Trophoblast cell (in vitro differentiated cells and primary cell): ENCODE results near the gene GHDC. TPM values are rescaled to one million over a fixed set of nuclear protein-coding genes. Genes with fewer than 3 reads are reported as not detected.
"Not testable (repeated sequence)": the region's sequence is repeated elsewhere in the genome, so short reads cannot be mapped to it uniquely, and the experiment has no call there.

Experiments used
- DNase-seq, 2 donors: peaks; one replicate each; pipeline ENCODE4 v3.0.0-alpha.2; 2016
- H2AFZ ChIP-seq: 2 replicates; pipeline ENCODE4 v1.6.1; 2013; ENCODE audit warnings: low read length, moderate library complexity, mild to moderate bottlenecking; ENCODE audit not compliant: insufficient read depth, poor library complexity
- H2AK5ac ChIP-seq: 2 replicates; pipeline ENCODE4 v1.6.1; 2013; ENCODE audit warnings: mild to moderate bottlenecking, low read length
- H2BK120ac ChIP-seq: 2 replicates; pipeline ENCODE4 v1.6.1; 2013; ENCODE audit warnings: low read length, mild to moderate bottlenecking, moderate library complexity; ENCODE audit not compliant: insufficient read depth, poor library complexity
- H2BK12ac ChIP-seq: 2 replicates; pipeline ENCODE4 v1.6.1; 2013; ENCODE audit warnings: mild to moderate bottlenecking, low read length, moderate library complexity
- H2BK5ac ChIP-seq: 2 replicates; pipeline ENCODE4 v1.6.1; 2013; ENCODE audit warnings: low read length, low read depth, moderate library complexity, mild to moderate bottlenecking; ENCODE audit not compliant: poor library complexity
- H3K14ac ChIP-seq: 2 replicates; pipeline ENCODE4 v1.6.1; 2013; ENCODE audit warnings: mild to moderate bottlenecking, low read length
- H3K18ac ChIP-seq: 2 replicates; pipeline ENCODE4 v1.6.1; 2013; ENCODE audit warnings: mild to moderate bottlenecking, low read length
- H3K23ac ChIP-seq: 2 replicates; pipeline ENCODE4 v1.6.1; 2013; ENCODE audit warnings: low read length
- H3K27ac ChIP-seq: 2 replicates; pipeline ENCODE4 v1.5.1; 2013; ENCODE audit warnings: low read depth, mild to moderate bottlenecking, inconsistent platforms, low read length, moderate library complexity
- H3K27me3 ChIP-seq: 2 replicates; pipeline ENCODE4 v1.6.1; 2013; ENCODE audit warnings: inconsistent platforms, mild to moderate bottlenecking, low read length, moderate library complexity; ENCODE audit not compliant: insufficient read depth
- H3K36me3 ChIP-seq, 2 experiments: 1 replicate in 1 of 2; 2 replicates in 1 of 2; pipeline ENCODE4 v1.6.1; 2013; ENCODE audit warnings: low read length in 2 of 2, mild to moderate bottlenecking in 2 of 2, moderate library complexity in 1 of 2; ENCODE audit not compliant: insufficient read depth in 2 of 2, control insufficient read depth in 1 of 2
- H3K4ac ChIP-seq: 2 replicates; pipeline ENCODE4 v1.6.1; 2013; ENCODE audit warnings: low read depth, mild to moderate bottlenecking, low read length, moderate library complexity
- H3K4me1 ChIP-seq, 2 experiments: 1 replicate in 1 of 2; 2 replicates in 1 of 2; pipeline ENCODE4 v1.6.1; 2013; ENCODE audit warnings: low read length in 2 of 2, mild to moderate bottlenecking in 2 of 2, moderate library complexity in 1 of 2; ENCODE audit not compliant: insufficient read depth in 2 of 2, control insufficient read depth in 1 of 2
- H3K4me2 ChIP-seq: 2 replicates; pipeline ENCODE4 v1.6.1; 2013; ENCODE audit warnings: inconsistent platforms, mild to moderate bottlenecking, low read length, moderate library complexity
- H3K4me3 ChIP-seq: 2 replicates; pipeline ENCODE4 v1.5.1; 2013; ENCODE audit warnings: mild to moderate bottlenecking, low read depth, low read length, inconsistent platforms
- H3K79me1 ChIP-seq: one replicate; pipeline ENCODE4 v1.6.1; 2013; ENCODE audit warnings: low read length
- H3K79me2 ChIP-seq: 2 replicates; pipeline ENCODE4 v1.6.1; 2013; ENCODE audit warnings: low read length, mild to moderate bottlenecking; ENCODE audit not compliant: control insufficient read depth, insufficient read depth, poor library complexity
- H3K9ac ChIP-seq: 2 replicates; pipeline ENCODE4 v1.6.1; 2013; ENCODE audit warnings: mild to moderate bottlenecking, low read length
- H3K9me3 ChIP-seq: 2 replicates; pipeline ENCODE4 v1.6.1; 2013; ENCODE audit warnings: low read depth, mild to moderate bottlenecking, control low read depth, inconsistent platforms, low read length; ENCODE audit not compliant: insufficient read depth
- H4K12ac ChIP-seq: 2 replicates; pipeline ENCODE4 v1.6.1; 2013; ENCODE audit warnings: low read depth, mild to moderate bottlenecking, low read length, moderate library complexity
- H4K8ac ChIP-seq: 2 replicates; pipeline ENCODE4 v1.6.1; 2013; ENCODE audit warnings: low read depth, mild to moderate bottlenecking, low read length, moderate library complexity
- H4K91ac ChIP-seq: one replicate; pipeline ENCODE4 v1.6.1; 2013; ENCODE audit warnings: low read depth, mild to moderate bottlenecking, low read length, moderate library complexity
- WGBS: extraction: QIAGEN DNeasy Blood & Tissue Kit; methylation state at CpG from one replicate; pipeline ENCODE4 v1.1.7; 2013; ENCODE audit warnings: missing lambda C conversion rate; ENCODE audit not compliant: insufficient read length, insufficient coverage; ENCODE audit errors: extremely low coverage; 5-methylcytosine and 5-hydroxymethylcytosine counted together
- polyA plus RNA-seq: library from polyadenylated mRNA; stranded (reverse); fragments of 200-250 nt; gene quantifications from 2 replicates; pipeline ENCODE4 v1.2.3, GENCODE V29; 2013

The GHDC gene, protein sequence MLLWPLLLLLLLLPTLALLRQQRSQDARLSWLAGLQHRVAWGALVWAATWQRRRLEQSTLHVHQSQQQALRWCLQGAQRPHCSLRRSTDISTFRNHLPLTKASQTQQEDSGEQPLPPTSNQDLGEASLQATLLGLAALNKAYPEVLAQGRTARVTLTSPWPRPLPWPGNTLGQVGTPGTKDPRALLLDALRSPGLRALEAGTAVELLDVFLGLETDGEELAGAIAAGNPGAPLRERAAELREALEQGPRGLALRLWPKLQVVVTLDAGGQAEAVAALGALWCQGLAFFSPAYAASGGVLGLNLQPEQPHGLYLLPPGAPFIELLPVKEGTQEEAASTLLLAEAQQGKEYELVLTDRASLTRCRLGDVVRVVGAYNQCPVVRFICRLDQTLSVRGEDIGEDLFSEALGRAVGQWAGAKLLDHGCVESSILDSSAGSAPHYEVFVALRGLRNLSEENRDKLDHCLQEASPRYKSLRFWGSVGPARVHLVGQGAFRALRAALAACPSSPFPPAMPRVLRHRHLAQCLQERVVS
- polyA plus RNA-seq: 0.94 and 1.1 TPM in 2 replicates

DNA sequence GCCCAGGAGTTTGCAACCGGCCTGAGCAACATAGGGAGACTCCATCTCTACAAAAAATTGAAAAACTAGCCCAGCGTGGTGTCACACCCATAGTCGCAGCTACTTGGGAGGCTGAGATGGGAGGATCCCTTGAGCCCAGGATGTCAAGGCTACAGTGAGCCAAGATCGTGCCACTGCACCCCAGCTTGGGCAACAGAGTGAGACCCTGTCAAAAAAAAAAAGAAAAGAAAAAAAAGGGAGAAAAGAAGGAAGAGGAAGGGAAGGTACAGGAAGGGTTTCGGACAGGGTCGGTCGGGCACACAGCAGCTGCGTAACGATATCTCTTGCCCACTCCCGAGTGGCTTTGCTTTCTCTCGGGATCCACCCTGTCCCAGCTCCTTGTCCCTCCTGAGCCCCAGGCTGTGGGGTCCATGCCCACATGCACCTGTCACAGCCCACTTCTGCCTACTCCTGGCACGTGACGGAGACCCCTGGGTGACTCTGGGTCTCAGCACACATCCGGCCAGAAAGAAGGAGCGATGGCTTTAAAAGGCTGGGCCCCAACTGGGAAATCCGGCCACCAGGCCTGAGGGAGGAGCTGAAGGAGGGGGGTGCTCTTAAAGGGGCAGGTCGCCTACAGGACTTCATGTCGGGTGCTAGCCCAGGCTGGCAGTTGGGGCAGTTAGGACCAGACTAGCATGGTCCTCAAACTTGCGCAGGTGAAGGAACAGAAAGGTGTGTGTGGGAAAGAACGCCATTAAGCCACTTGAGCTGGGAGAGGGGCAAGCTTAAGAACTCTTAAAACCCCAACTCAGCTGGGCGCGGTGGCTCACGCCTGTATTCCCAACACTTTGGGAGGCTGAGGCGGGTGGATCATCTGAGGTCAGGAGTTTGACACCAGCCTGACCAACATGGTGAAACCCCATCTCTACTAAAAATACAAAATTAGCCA is at the start of gene GHDC:
GHDC (minus strand) TSS at position 526 of the 931 bp plus-strand sequence. CDS start 913 bp downstream, outside the sequence.
- H2AFZ ChIP-seq: peak within 1 kb of the TSS; percentile 52
- peaks cover 0 to 4% of the 10 kb centered on the region in 2 experiments for H3K4me1 ChIP-seq
- no peaks in the 10 kb centered on the region for H3K27me3 ChIP-seq
- WGBS: no CpG with 5 or more reads among the region's 24 CpGs
- no peaks in the 10 kb centered on the region for H3K9me3 ChIP-seq
- H3K23ac ChIP-seq: no peak within 1 kb of the TSS
- H3K79me1 ChIP-seq: peaks cover 2% of the 10 kb centered on the region
- no peak within 1 kb of the TSS for H3K4ac ChIP-seq
- H3K27ac ChIP-seq: no peak within 1 kb of the TSS
- peak within 1 kb of the TSS; percentile 40 for H3K4me2 ChIP-seq
- peak within 1 kb of the TSS; percentile 45 for H4K91ac ChIP-seq
- H2AK5ac ChIP-seq: no peak within 1 kb of the TSS
- peak within 1 kb of the TSS; percentile 38 for H3K4me3 ChIP-seq
- H3K14ac ChIP-seq: no peak within 1 kb of the TSS
- H2BK5ac ChIP-seq: no peak within 1 kb of the TSS
- H4K12ac ChIP-seq: peak within 1 kb of the TSS; percentile 37
- H4K8ac ChIP-seq: peak within 1 kb of the TSS; percentile 89
- H3K18ac ChIP-seq: peak within 1 kb of the TSS; percentile 16
- no peaks in the 10 kb centered on the region for H3K79me2 ChIP-seq
- DNase-seq: peak; percentile 66 to 75
- H3K36me3 ChIP-seq: no peaks in the 10 kb centered on the region
- H3K9ac ChIP-seq: no peak within 1 kb of the TSS
- H2BK12ac ChIP-seq: no peak within 1 kb of the TSS
- no peak within 1 kb of the TSS for H2BK120ac ChIP-seq

DNA sequence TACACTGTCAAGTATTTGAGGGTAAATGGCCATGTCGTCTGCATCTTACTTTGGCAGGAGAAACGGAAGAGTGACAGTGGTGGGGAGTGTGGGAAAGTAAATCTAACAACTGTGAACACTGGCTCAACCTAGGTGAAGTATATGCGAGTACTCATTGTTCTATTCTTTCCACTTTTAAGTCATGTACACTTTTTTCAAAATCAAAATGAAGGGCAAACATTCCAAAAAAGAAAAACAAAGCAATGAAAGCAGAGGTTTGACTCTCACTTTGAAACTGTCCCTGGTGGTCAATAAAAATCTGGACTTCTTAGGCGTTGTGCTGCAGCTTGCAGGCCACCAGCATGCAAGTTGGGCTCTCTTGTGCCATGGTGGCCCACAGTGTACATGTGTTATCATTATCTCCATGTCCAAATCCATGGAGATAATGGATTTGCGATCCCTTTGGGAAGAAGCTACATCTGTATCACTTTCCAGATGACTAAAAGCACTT is 49.2 kb upstream of the GHDC start:
- no peak overlapping the region for H3K23ac ChIP-seq
- H3K79me2 ChIP-seq: no peaks in the 10 kb centered on the region
- DNase-seq: no peak
- no peak overlapping the region for H3K18ac ChIP-seq
- H3K9ac ChIP-seq: no peak overlapping the region
- H2AK5ac ChIP-seq: no peak overlapping the region
- no peak overlapping the region for H2AFZ ChIP-seq
- no CpG with 5 or more reads among the region's 5 CpGs for WGBS
- H2BK120ac ChIP-seq: no peak overlapping the region
- H4K8ac ChIP-seq: no peak overlapping the region
- H3K27ac ChIP-seq: no peak overlapping the region
- no peak overlapping the region for H2BK12ac ChIP-seq
- H3K4me1 ChIP-seq: peaks cover 3 to 6% of the 10 kb centered on the region in 2 experiments
- H3K14ac ChIP-seq: no peak overlapping the region
- H4K12ac ChIP-seq: no peak overlapping the region
- no peaks in the 10 kb centered on the region for H3K27me3 ChIP-seq
- H4K91ac ChIP-seq: no peak overlapping the region
- H3K4me2 ChIP-seq: no peak overlapping the region
- no peaks in the 10 kb centered on the region for H3K9me3 ChIP-seq
- H3K4me3 ChIP-seq: no peak overlapping the region
- no peaks in the 10 kb centered on the region for H3K79me1 ChIP-seq
- no peaks in the 10 kb centered on the region for H3K36me3 ChIP-seq
- no peak overlapping the region for H3K4ac ChIP-seq
- H2BK5ac ChIP-seq: no peak overlapping the region

DNA sequence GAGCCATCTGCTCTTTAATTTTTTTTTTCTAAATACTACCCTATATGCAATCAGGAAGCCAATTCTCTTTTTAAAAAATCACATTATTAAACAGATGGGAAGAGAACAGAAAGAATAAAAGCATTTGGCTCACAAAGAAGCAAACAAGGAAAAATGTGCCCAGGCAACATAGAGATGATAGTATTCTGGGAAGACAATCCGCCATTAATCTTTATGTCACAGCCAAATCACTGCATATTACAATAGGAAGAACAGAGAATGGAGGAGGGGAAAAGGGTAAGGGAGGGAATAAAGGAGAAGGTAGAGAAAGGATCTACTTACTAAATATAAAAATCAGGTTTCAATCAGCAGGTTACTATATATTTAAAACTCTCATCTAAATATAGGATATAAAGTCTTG is 47.6 kb upstream of the GHDC start:
- Histone ChIP-seq H3K9me3 (no peaks in the 10 kb centered on the region), H3K18ac (no peak overlapping the region), H3K36me3 (no peaks in the 10 kb centered on the region), H3K4me1 (peaks cover 0 to 3% of the 10 kb centered on the region in 2 experiments), H4K8ac (no peak overlapping the region), H3K9ac (no peak overlapping the region), H4K91ac (no peak overlapping the region), H3K27me3 (no peaks in the 10 kb centered on the region), H2AK5ac (no peak overlapping the region), H3K4me2 (no peak overlapping the region), H2AFZ (no peak overlapping the region), H3K4me3 (no peak overlapping the region), H3K4ac (no peak overlapping the region), H4K12ac (no peak overlapping the region), H2BK120ac (no peak overlapping the region), H3K79me1 (no peaks in the 10 kb centered on the region), H3K23ac (no peak overlapping the region), H3K27ac (no peak overlapping the region), H3K14ac (no peak overlapping the region), H2BK12ac (no peak overlapping the region), H2BK5ac (no peak overlapping the region), H3K79me2 (no peaks in the 10 kb centered on the region)
- no CpG with 5 or more reads among the region's 1 CpG for WGBS
- DNase-seq: peak in 1 of 2 donors; percentile 52

DNA sequence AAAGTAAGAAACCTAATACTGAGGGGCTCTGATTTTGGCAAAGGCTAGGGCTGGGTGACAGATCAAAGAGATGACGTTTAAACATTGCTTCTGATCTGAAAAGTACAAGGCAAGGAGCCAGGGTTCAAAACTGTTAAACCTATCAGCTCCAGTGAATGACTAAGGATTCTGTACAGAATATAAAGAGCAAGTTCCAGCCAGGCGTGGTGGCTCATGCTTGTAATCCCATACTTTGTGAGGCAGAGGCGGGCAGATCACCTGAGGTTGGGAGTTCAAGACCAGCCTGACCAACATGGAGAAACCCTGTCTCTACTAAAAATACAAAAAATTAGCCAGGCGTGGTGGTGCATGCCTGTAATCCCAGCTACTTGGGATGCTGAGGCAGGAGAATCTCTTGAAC is 46.6 kb upstream of the GHDC start:
- H3K18ac ChIP-seq, H2BK5ac ChIP-seq, H3K4ac ChIP-seq, DNase-seq, H3K4me1 ChIP-seq, H2AFZ ChIP-seq, H3K27me3 ChIP-seq, H2AK5ac ChIP-seq, H4K8ac ChIP-seq, H3K4me2 ChIP-seq, H3K36me3 ChIP-seq, H3K23ac ChIP-seq, H3K79me2 ChIP-seq, H2BK120ac ChIP-seq, H4K91ac ChIP-seq, H3K9me3 ChIP-seq, H4K12ac ChIP-seq, H3K14ac ChIP-seq, H3K9ac ChIP-seq, H3K27ac ChIP-seq, H3K79me1 ChIP-seq, H3K4me3 ChIP-seq, H2BK12ac ChIP-seq: not testable (repeated sequence)
- WGBS: no CpG with 5 or more reads among the region's 4 CpGs
